ENCODE measurements around the gene TBC1D5.
"Not testable (repeated sequence)": the region's sequence is repeated elsewhere in the genome, so short reads cannot be mapped to it uniquely, and the experiment has no call there.

TBC1D5 gene

DNA sequence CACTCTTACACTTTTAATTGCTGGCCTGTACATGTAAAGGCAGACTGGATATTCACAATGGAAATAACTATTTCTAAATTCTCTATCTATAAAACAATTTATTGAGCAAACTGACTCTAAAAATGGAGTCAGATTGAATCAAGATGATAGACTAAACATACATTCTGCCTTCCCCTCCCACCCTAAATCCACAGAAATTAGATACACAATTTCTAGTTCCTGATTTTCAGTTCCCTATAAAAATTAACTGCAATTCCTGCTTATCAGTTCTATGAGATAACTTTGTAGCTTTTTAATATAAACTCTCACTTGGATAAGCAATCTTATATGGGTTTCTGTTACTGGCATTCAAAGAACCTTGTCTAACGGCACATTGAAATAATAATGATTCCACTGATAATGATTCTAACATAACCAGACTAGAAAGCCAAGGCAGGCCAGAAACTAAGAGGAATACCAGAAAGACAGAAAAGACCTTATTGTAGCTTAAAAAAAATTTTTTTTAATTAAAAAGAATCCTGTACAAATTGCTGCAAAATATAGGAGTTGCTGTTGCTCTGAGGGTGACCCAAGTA, 33.1 kb downstream of the TBC1D5 start:
- TF ChIP-seq, protein P1, sequence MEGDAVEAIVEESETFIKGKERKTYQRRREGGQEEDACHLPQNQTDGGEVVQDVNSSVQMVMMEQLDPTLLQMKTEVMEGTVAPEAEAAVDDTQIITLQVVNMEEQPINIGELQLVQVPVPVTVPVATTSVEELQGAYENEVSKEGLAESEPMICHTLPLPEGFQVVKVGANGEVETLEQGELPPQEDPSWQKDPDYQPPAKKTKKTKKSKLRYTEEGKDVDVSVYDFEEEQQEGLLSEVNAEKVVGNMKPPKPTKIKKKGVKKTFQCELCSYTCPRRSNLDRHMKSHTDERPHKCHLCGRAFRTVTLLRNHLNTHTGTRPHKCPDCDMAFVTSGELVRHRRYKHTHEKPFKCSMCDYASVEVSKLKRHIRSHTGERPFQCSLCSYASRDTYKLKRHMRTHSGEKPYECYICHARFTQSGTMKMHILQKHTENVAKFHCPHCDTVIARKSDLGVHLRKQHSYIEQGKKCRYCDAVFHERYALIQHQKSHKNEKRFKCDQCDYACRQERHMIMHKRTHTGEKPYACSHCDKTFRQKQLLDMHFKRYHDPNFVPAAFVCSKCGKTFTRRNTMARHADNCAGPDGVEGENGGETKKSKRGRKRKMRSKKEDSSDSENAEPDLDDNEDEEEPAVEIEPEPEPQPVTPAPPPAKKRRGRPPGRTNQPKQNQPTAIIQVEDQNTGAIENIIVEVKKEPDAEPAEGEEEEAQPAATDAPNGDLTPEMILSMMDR (IDR thresholded peaks at IDR 0.05; ENCODE audit: borderline replicate concordance, insufficient read depth, low read depth, low read length): no peak
- H3K4me3 ChIP-seq (ENCODE audit: low read depth, low read length): no peak overlapping the region

DNA sequence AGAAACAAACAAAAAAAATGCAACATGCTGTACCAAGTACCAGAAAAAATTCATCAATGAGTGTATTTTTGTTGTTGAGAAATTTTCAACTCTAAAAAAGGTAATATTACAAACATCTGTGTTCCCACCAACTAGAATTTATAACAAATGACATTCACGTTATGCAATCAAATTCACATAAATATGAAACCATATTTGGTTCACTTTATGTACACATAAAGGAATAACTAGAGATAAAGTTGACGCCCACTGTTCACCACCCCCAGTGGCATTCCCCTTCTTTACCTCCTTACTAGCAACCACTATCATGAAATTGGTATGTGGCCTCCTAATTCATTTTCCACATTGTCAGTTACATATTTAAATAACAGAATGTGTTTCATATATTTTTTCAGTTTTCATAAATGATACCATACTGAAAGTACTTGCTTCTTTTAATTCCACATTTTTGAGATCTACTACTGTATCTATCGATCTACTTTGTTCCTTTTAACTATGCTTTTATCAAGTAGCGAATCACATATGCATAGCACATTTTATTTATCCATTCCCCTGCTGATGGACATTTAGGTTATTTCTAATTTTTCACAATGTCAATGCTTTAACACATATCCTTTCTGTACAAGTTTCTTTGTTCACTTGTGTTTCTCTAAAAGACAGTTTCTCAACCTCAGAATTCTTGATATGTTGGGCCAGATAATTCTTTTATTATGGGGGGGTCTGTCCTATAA, 34.5 kb downstream of the TBC1D5 start:
- TF ChIP-seq, protein P1 (IDR thresholded peaks at IDR 0.05; ENCODE audit: borderline replicate concordance, insufficient read depth, low read depth, low read length): no peak
- no peak overlapping the region for H3K4me3 ChIP-seq (ENCODE audit: low read depth, low read length)

DNA sequence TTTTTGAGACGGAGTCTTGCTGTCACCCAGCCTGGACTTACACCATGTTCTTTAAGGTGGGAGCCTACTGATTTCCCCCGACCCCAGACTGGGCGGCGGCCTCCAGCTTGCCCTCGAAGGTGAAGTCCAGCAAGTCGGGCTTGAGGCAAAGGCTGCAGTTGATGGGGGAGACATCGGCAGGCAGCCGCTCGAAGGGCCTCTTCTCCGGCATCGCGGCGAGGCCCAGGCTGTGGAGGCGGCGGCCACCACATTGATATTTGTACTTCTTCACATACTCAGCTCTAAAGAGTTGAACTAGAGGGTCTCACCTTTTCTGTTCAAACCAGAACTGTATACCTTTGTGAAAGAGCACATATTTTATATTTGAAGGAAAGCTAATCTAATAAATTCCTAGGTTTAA, 36.4 kb downstream of the TBC1D5 start:
- not testable (repeated sequence) for H3K4me3 ChIP-seq (ENCODE audit: low read depth, low read length)

DNA sequence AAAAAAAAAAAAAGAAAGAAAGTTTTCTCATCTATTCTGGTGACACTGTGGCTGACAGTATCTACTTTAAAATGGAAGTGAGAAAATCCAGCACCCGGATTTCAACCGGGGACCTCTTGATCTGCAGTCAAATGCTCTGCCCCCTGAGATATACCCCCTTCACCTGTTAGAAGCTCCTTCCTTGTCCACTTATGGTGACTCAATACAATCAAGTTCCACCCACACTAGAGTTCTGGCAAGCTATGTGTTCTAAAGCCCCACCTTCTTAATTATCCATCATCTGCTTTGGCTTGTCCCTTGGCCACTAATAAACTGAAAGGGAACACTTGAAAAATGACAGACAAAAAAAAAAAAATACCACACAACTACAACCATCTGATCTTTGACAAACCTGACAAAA, 42.6 kb downstream of the TBC1D5 start:
- not testable (repeated sequence) for H3K4me3 ChIP-seq (ENCODE audit: low read depth, low read length)

DNA sequence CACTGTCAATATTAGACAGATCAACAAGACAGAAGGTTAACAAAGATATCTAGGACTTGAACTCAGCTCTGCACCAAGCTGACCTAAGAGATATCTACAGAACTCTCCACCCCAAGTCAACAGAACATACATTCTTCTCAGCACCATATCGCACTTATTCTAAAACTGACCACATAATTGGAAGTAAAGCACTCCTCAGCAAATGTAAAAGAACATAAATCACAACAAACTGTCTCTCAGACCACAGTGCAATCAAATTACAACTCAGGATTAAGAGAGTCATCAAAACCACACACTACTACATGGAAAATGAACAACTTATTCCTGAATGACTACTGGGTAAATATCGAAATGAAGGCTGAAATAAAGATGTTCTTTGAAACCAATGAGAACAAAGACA, 46.8 kb downstream of the TBC1D5 start:
- H3K4me3 ChIP-seq (ENCODE audit: low read depth, low read length): not testable (repeated sequence)

DNA sequence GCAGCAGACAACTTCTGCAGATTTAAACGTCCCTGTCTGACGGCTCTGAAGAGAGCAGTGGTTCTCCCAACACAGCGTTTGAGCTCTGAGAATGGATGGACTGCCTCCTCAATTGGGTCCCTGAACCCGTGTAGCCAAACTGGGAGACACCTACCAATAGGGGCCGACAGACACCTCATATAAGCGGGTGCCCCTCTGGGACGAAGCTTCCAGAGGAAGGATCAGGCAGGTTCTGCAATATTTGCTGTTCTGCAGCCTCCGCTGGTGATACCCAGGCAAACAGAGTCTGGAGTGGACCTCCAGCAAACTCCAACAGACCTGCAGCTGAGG, 48.8 kb downstream of the TBC1D5 start:
- H3K4me3 ChIP-seq (ENCODE audit: low read depth, low read length): not testable (repeated sequence)

DNA sequence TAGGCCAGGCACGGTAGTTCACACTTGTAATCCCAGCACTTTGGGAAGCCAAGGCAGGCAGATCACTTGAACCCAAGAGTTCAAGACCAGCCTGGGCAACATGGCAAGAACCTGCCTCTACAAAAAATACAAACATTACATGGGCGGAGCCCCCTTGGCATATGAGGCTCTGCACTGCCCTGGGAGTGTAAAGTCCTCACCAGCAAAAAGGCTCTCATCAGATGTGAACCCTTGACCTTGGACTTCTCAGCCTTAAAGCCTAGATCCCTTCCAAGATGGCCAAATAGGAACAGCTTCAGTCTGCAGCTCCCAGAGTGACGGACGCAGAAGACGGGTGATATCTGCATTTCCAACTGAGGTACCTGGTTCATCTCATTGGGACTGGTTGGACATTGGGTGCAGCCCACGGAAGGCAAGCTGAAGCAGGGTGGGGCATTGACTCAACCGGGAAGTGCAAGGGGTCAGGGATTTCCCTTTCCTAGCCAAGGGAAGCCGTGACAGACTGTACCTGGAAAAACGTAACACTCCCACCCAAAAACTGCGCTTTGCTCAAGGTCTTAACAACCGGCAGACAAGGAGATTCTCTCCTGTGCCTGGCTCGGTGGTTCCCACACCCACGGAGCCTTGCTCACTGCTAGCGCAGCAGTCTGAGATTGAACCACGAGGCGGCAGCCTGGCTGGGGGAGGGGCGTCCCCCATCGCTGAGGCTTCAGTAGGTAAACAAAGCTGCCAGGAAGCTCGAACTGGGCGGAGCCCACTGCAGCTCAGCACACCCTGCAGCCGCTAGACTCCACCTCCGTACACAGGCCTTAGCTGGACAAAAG, 49.4 kb downstream of the TBC1D5 start:
- not testable (repeated sequence) for H3K4me3 ChIP-seq (ENCODE audit: low read depth, low read length)

DNA sequence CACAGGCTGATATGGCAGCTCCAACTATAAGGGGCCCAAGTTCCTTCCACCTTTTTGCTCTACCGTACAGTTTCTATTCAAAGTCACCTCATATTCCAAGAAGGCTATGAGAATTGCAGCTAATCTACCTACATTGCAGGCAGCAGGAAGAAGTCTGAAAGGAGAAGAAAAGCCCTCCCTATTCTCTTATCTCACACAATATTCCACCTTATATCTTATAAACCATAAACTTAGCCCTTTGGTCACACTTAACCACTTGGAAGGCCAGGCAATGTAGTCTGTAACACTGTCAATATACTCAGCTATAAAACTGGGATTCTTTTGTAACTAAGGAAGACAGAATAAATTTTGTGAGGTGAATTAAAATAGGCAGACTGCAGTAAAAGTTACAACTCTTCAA, 54.9 kb downstream of the TBC1D5 start:
- H3K4me3 ChIP-seq (ENCODE audit: low read depth, low read length): no peak overlapping the region
- TF ChIP-seq, protein P1 (IDR thresholded peaks at IDR 0.05; ENCODE audit: borderline replicate concordance, insufficient read depth, low read depth, low read length): no peak

DNA sequence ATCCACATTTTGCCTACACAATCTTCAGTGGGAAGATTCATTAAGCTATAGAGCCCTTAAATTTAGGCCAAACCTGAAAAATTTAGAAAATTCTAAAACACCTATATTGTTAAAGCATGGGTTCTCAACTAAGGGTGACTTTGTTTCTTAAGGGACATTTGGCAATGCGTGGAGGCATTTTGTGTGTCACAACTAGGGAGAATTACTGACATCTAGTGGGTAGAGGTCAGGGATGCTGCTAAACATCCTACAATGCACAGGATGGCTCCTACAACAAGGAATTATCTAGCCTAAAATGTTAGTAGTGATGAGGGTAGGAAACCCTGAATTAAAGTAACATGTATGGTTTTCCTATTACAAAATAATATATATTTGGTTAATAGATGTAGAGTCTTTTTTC, 55.8 kb downstream of the TBC1D5 start:
- TF ChIP-seq, protein P1 (IDR thresholded peaks at IDR 0.05; ENCODE audit: borderline replicate concordance, insufficient read depth, low read depth, low read length): no peak
- H3K4me3 ChIP-seq (ENCODE audit: low read depth, low read length): no peak overlapping the region

Data from GM12875 (cell line).